NCI-H2196 treated with DMSO at 0.1 percent for 48 hours (cell line): ENCODE measurements around the gene OR1A1.
"Not testable (repeated sequence)": the region's sequence is repeated elsewhere in the genome, so short reads cannot be mapped to it uniquely, and the experiment has no call there.

Source experiments
- DNase-seq: peaks from one replicate; lab custom pipeline; 2025; ENCODE audit not compliant: unreplicated experiment; lab: John Stamatoyannopoulos, UW

The OR1A1 gene, protein sequence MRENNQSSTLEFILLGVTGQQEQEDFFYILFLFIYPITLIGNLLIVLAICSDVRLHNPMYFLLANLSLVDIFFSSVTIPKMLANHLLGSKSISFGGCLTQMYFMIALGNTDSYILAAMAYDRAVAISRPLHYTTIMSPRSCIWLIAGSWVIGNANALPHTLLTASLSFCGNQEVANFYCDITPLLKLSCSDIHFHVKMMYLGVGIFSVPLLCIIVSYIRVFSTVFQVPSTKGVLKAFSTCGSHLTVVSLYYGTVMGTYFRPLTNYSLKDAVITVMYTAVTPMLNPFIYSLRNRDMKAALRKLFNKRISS

DNA sequence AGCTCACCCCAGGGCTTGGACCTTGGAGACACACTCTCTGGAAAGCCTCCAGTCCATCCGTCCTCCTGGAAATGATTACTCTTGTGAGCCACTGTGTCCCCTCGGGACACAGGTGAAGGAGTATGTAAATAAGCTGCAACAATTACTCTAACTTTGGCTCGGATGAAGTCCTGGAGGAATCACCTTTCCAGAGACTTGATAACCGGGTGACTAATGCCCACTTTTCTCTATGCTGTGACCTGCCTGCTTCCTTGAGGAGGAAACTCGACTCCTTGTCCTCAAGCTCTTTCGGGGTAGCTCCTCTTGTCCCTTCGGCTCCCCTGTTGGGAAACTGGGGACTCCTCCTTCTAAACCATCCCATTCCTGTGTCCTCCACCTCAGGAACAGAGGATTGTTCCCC lies at the start of gene OR1A1:
Gene OR1A1, plus strand, starts transcription at position 301 of the 400 bp plus-strand sequence. CDS start 7,954 bp downstream, outside the sequence.
- no peak for DNase-seq

DNA sequence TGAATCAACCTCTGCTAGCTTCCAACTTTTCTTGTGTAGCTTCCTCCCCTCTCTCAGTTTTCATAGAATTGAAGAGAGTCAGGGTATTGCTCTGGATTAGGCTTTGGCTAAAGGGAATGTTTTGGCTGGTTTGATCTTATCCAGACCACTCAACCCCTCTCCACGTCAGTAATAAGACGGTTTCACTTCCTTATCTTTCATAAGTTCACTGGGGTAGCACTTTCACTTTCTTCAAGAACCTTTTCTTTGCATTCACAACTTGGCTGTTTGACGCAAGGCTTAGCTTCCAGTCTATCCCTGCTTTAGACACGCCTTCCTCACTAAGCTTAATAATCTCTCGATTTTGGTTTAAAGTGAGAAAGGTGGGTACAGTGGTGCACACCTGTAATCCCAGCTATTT lies 39.9 kb upstream of the OR1A1 start:
- no peak for DNase-seq

DNA sequence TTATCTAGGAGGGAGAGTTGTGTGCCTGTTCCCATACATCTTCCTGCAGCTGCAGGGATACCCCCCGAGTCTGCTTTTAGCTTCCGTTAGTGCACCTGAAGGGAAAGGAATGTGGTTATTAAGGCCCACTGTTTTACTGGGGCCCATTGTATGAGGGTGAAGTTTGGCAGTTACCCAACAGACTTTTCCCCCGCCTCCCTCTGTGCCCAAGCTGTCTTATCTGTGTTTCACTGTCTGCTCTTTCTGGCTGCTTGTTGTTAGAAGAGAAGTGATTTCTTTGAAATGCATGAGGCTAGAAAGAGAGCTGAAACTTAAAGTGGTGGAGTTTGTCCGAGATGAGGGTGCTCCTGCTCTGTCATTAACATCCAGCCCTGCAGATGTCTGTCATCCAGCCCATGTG lies 17.5 kb upstream of the OR1A1 start:
- DNase-seq = no peak

DNA sequence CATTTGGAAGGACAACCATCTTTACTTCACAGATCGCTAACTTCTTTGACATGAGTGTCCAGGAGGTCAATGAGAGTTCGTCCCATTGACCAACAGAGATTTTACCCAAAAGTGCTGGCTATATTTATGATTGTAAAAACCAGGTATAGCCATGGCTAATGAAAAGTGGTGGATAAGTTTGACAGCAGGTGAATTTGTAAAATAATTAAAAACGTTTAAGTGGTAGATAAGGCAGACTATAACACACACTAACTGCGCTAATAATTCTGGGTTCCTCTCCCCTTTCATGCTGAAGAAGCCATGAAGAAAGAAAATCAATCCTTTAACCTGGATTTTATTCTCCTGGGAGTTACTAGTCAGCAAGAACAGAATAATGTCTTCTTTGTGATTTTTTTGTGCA lies 10.2 kb upstream of the OR1A1 start, which contains the start of gene OR1A2:
Gene OR1A2, plus strand, starts transcription at position 301 of the 400 bp plus-strand sequence. Its CDS starts 0 bp downstream, at position 301.
- no peak for DNase-seq

DNA sequence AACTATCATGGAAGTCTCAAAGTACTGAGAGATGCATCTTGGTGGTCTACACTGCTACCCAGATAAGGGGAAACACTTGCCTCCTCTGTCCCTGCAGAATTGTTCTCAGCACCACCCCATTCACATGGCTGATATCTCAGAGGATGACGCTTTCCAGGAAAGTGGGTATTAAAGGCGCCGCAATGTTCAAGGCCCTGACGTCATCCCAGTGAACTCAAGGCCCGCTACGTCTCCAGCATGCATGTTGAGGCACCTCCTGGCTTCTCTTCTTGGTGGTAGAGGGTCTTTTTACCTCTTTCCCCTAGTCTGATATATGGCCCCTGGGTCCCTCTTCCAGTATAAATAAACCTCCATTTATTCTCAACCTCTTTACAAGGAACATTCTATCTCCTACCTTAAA lies 1.0 kb downstream of the OR1A1 start:
- DNase-seq = no peak

DNA sequence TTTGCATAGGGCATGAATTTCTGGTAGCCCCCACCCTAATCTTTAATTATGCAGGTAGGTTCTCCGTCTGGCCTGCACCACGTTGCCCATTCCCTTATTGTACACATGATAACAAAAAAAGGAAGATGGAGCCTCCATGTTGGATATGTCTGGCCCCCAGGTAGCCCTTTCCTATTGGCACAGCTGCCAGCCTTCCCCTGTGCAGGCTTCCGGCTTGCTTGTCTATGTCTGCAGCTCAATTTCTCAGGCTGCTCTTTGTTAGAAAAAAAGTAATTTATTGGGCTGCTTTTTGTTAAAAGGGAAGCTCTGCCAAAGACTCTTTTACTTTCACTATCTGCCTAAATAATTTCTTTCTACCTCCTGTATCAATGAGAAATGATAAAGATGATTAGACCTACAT lies 5.5 kb downstream of the OR1A1 start:
- DNase-seq = no peak

DNA sequence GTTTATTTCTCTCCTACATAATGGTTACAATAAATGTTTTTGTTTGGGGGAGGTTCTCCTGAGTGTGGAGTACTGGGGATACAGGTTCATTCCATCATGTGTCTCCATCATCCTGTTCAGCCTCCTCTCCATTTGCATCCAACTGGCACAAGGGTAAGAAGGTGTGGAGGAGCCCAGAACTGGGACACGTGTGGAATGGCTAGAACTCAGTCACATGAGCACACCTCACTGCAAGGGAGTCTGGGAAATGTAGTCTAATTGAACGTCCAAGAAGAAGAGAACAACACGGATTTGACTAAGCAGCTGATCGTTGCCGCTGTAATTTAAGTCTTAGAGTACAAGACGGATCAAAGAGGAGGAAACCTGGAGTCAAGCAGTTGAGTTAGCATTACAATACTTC lies 6.1 kb downstream of the OR1A1 start:
- no peak for DNase-seq

DNA sequence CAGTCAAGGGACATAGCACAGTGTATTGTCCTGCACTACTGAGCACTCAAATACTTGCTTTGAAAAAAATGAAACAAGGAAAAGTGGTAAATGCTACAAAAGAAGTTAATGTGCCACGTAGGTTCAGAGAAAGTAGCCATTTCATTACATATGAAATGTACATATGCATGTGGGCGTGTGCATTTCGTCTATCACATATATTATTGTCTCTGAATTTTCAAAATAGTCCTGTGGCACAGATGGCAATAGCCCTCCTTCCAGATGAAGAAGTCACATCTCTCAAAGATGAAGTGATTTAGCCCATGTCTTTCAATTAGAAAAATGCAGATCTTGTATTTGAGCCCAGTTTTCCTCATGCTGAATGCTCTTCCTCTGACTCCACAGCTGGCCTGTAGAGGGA lies 12.5 kb downstream of the OR1A1 start:
- DNase-seq = not testable (repeated sequence)

DNA sequence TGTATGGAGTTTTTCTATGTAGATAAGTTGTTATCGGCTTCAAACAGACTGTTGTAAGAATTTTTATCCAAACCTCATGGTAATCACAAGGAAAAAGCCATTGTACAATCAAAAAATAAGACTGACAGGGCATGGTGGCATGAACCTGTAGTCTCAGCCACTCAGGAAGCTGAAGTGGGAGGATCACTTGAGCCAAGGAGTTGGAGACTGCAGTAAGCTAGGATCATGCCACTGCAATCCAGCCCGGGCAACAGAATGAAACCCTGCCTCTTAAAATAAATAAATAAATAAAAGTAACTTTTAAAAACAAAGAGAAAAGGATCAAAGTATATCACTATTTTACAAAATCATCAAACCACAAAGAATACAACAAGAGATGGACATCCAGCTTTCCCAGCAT lies 14.4 kb downstream of the OR1A1 start:
- no peak for DNase-seq

DNA sequence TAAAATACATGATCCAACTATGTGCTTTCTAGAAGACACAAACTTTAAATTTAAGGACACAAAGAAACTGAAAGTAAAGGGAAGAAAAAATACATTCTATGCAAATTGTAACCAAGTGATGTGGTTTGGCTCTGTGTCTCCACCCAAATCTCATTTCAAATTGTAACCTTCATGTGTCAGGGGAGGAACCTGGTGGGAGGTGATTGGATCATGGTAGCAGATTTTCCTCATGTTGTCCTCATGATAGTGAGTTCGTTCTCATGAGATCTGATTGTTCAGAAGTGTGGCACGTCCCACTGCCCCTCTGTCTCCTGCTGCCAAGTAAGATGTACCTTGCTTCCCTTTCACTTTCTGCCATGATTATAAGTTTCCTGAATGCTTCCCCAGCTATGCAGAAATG lies 15.0 kb downstream of the OR1A1 start:
- no peak for DNase-seq

DNA sequence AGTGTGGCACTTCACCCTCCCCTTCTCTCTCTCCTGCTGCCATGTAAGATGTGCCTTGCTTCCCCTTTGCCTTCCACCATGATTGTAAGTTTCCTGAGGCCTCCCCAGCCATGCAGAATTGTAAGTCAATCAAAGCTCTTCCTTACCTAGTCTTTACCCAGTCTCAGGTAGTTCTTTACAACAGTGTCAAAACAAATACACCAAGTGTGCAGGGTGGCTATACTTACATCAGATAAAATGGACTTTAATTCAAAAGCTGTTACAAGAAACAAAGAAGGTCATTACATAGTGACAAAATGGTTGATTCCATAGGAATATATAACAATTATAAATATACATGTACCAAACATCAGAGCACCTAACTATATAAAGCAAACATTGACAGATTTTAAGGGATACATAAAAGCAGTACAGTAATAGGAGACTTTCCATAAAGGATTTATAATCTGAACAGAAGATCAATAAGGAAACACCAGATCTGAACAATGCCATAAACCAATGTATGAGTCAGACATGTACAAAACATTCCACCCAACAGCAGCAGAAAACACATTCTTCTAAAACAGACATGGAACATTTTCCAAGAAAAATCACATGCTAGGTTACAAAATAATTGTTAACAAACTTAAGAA lies 17.4 kb downstream of the OR1A1 start:
- DNase-seq = not testable (repeated sequence)

DNA sequence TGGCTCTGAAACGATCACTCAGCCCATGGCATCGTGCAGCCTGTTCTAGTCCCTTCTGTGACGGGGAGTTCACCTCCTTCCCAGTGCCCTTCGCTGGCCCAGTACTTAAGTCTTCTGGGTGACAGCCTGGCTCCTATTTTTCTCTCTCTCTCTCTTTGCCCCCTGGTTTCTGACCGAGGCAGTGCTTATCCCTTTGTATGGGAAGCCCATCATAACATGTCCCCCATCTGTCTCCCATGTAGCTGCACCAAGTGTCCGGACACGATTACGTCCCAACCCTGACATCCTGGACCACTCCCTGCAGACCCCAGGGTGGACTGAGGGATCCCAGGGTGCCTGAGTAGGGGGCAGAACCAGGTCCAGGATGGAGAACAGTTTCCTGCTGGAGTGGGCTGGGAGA lies 24.8 kb downstream of the OR1A1 start:
- DNase-seq = not testable (repeated sequence)

DNA sequence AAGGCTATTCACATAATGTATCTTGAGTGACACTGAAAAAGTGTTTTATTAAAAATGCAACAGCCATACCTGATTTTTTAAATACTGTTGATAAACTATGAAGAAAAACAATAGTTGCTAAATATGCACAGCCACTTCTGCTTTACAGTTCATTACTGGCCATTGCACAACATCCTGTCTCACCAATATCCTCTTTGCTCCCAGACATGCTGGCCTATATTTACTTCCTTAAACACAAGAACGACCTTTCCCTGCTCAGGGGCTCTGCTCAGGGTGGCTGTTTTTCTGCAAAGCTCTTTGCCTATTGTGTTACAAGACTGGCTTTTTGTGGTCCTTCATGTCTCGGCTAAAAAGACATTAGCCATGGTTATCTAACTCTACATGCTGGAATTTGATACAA lies 31.2 kb downstream of the OR1A1 start:
- not testable (repeated sequence) for DNase-seq

DNA sequence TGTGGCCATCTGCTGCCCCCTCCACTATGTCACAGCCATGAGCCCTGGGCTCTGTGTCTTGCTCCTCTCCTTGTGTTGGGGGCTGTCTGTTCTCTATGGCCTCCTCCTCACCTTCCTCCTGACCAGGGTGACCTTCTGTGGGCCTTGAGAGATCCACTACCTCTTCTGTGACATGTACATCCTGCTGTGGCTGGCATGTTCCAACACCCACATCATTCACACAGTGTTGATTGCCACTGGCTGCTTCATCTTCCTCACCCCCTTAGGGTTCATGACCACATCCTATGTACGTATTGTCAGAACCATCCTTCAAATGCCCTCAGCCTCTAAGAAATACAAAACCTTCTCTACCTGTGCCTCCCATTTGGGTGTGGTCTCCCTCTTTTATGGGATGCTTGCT lies 33.6 kb downstream of the OR1A1 start:
- DNase-seq = not testable (repeated sequence)

DNA sequence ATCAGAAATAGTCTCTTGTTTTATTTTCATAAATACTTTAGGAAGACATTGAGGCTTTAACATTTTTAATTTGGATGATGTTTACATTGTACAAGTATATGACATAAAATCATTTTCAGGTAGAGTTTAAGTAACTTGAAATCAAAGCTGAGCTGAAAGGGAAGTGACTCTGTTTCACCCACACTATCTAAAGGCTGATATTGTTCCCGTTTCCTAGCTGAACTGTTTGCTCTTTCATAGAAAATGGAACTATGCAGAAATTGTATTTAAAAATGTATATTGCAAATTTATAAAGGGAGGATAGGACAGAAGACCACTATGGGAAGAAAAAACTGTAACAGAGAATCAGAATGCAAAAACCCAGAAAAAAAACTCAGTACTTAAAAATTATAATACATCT lies 37.4 kb downstream of the OR1A1 start:
- DNase-seq = not testable (repeated sequence)

DNA sequence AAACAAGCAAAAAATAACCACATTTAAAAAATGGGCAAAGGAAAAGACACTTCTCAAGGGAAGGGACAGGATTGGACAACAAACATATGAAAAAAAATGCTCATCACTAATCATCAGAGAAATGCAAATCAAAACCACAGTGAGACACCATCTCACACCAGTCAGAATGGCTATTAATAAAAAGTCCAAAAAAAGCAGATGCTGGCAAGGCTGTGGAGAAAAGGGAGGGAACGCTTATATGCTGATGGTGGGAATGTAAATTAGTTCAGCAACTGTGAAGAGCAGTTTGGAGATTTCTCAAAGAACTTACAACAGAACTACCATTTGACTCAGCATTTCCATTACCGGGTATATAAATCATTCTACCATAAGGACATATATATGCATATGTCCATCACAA lies 41.5 kb downstream of the OR1A1 start:
- DNase-seq = not testable (repeated sequence)

DNA sequence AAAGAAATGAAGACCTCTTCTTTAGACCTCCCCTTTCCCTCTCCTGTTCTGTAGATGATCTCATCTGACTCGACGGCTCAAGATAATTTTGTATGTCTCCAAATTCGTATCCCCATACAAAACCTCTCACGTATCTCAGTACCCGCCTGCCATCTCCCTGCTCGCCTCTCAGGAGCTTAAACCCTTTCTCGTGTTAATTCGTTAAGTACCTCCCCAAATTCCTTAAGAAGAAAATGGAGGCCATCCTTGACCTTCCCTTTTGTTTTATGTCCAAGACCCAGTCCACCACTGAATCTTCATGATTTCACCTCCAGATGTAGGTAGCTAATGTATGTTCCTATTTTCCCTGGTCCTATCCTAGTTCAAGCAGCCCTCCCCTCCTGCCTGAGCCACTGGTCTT lies 49.1 kb downstream of the OR1A1 start:
- no peak for DNase-seq

DNA sequence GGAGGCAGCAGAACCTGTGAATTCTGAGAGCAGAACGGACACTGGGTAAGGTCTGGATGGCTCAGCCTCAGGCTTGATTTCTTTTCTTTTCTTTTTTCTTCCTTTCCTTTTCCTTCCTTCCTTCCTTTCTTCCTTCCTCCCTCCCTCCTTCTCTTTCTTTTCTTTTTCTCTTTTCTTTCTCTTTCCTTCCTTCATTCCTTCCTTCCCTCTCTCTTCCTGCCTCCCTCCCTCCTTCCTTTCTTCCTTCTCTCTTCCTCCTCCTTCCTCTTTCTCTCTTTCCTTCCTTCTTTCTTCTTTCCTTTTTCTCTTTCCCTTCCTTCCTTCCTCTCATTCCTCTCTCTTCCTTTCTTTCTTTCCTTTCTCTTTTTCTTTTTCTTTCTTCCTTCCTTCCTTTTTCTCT lies 52.7 kb downstream of the OR1A1 start:
- no peak for DNase-seq

DNA sequence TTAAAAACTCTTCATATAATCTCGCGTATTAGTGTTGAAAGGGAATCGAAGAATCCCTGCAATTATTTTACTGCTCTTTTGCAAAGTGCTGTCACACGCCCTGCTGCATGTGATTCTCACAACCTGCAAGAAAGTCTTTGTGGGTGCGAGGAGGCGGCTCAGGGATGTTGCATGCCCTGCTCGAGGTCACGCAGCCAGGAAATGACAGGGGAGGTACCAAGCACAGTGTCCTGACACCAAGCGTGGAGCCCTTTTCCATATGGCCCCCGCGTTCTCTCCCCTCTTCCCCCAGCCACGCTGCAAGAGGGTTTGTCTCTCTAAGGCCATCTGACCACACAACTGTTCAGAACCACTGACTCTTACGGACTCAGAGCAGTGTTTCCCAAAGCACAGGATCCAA lies 53.1 kb downstream of the OR1A1 start:
- no peak for DNase-seq
